Gastrocnemius medialis (tissue), 4 donors: Measurements from ENCODE around the gene ITPKB.

Source experiments
- CTCF ChIP-seq, 5 experiments: fragments of 450-650 bp in 3 of 5; fragments of 200-600 bp in 2 of 5; sonication (generic) in 2 of 5; IDR thresholded peaks in 4 of 5; conservative IDR thresholded peaks in 1 of 5; 1 replicate in 4 of 5; 2 replicates in 1 of 5; pipeline ENCODE4 v1.5.1; 2016 to 2019; ENCODE audit warnings: antibody characterized with exemption in 5 of 5, mild to moderate bottlenecking in 3 of 5, moderate library complexity in 3 of 5
- POLR2A ChIP-seq, 2 donors: fragments of 450-650 bp; IDR thresholded peaks; one replicate each; pipeline ENCODE4 v1.6.1; 2017; ENCODE audit warnings: antibody characterized with exemption in 2 of 2, mild to moderate bottlenecking in 2 of 2, moderate library complexity in 2 of 2

- no peak for TF ChIP-seq CTCF (IDR thresholded peaks at IDR 0.05 in 4 of 5, conservative IDR thresholded peaks at IDR 0.05 in 1 of 5)
- no peak for TF ChIP-seq POLR2A (IDR thresholded peaks at IDR 0.05)
Measured at GRCh38 chr1:226647719-226648118, 91.4 kb downstream of the ITPKB start.
